ENCODE results near the gene MED13L. TPM values are rescaled to one million over a fixed set of nuclear protein-coding genes. Genes with fewer than 3 reads are reported as not detected.

The MED13L gene
- total and polyA plus RNA-seq, 2 of the 4 experiments (the other 2 are of a cell fraction), result 17.9 to 49.1 TPM

DNA sequence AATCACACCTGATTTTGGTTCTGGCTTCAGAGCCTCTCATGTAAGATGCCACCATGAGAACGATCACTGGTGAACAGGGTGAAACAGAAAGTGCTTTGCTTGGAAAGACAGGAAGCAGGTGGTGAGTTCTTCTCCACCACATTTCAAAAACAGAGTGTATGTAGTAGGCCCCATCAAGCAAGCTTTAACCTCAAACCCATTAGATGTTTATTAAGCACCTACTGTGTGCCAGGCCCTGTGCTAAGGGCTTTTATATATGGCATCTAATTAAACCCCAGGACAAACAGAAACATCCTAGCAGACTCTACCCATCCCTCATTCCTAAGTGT is 47.8 kb upstream of the MED13L start:
- Histone ChIP-seq H2AFZ (replicated peaks; ENCODE audit: low read length, poor library complexity) (no peak overlapping the region), H3K27me3 (ENCODE audit: control insufficient read depth, insufficient read depth, low read length) (no peaks in the 10 kb centered on the region), H3K9ac (ENCODE audit: low read depth, low read length) (no peak overlapping the region), H4K8ac (ENCODE audit: low read depth in 2 of 2, low read length in 2 of 2) (no peak overlapping the region), H3K4me3 (ENCODE audit: insufficient read depth, low read depth, low read length) (no peak overlapping the region), H3K27ac (ENCODE audit: insufficient read depth, low read length) (no peak overlapping the region), H3K36me3 (ENCODE audit: control insufficient read depth, insufficient read depth, low read length) (no peaks in the 10 kb centered on the region), H2BK120ac (ENCODE audit: low read depth, low read length) (no peak overlapping the region), H3K14ac (replicated peaks; ENCODE audit: low read depth, low read length) (no peak overlapping the region), H3K9me3 (ENCODE audit: control insufficient read depth, insufficient read depth, low read length) (no peaks in the 10 kb centered on the region), H4K91ac (ENCODE audit: insufficient read depth, low read depth, low read length) (no peak overlapping the region), H3K23ac (ENCODE audit: low read depth, low read length) (no peak overlapping the region), H3K4me2 (ENCODE audit: low read depth, low read length) (no peak overlapping the region), H2BK20ac (ENCODE audit: low read depth, low read length) (no peak overlapping the region), H2AK9ac (replicated peaks; ENCODE audit: low read depth, low read length, poor library complexity) (no peak overlapping the region), H2BK5ac (ENCODE audit: low read depth, low read length, poor library complexity, severe bottlenecking) (no peak overlapping the region), H2BK15ac (ENCODE audit: low read depth, low read length) (no peak overlapping the region), H3K18ac (ENCODE audit: low read depth, low read length) (no peak overlapping the region), H3K4ac (ENCODE audit: low read depth, low read length) (no peak overlapping the region), H3K56ac (ENCODE audit: extremely low read depth, insufficient read depth, low read length) (no peak overlapping the region), H4K20me1 (ENCODE audit: insufficient read depth, low read length) (no peaks in the 10 kb centered on the region), H3K9me1 (ENCODE audit: insufficient read depth, low read length) (peaks cover 3% of the 10 kb centered on the region; the same call in 1 of the 2 replicates), H2AK5ac (ENCODE audit: low read depth, low read length) (no peak overlapping the region), H3K4me1 (ENCODE audit: control insufficient read depth, insufficient read depth, low read length) (peaks cover 4% of the 10 kb centered on the region), H4K5ac (ENCODE audit: low read depth, low read length) (no peak overlapping the region), H3K79me1 (ENCODE audit: low read depth in 1 of 2, low read length in 2 of 2) (no peaks in the 10 kb centered on the region)
- no peak for ATAC-seq (ENCODE audit: low read depth)
- ChIA-PET CTCF (no interaction called here), POLR2A (ENCODE audit: unreplicated experiment) (no interaction called here)
- dilution Hi-C loops (cut with HindIII; ENCODE audit: low sequenced_read_pairs, unreplicated experiment), result no loop called here
- BruUV-seq (replicated peaks), result no TSS peak
- no peak for DNase-seq
- in situ Hi-C loops (cut with MboI; ENCODE audit: low sequenced_read_pairs), result no loop called here
- intact Hi-C loops (cut with micrococcal nuclease), result no loop called here
- TF ChIP-seq RFX5 (IDR thresholded peaks at IDR 0.05; ENCODE audit: low read depth, low read length) (no peak), BHLHE40 (IDR thresholded peaks at IDR 0.05; ENCODE audit: low read depth, low read length) (no peak), MAZ (IDR thresholded peaks at IDR 0.05; ENCODE audit: borderline replicate concordance, low read depth, low read length) (no peak), POLR2A (IDR thresholded peaks at IDR 0.05; ENCODE audit: low read depth, low read length) (no peak), NFE2L2 (IDR thresholded peaks at IDR 0.05; ENCODE audit: low read depth, low read length) (no peak), FOS (IDR thresholded peaks at IDR 0.05; ENCODE audit: low read depth, low read length) (no peak)
- TF ChIP-seq, protein P1, sequence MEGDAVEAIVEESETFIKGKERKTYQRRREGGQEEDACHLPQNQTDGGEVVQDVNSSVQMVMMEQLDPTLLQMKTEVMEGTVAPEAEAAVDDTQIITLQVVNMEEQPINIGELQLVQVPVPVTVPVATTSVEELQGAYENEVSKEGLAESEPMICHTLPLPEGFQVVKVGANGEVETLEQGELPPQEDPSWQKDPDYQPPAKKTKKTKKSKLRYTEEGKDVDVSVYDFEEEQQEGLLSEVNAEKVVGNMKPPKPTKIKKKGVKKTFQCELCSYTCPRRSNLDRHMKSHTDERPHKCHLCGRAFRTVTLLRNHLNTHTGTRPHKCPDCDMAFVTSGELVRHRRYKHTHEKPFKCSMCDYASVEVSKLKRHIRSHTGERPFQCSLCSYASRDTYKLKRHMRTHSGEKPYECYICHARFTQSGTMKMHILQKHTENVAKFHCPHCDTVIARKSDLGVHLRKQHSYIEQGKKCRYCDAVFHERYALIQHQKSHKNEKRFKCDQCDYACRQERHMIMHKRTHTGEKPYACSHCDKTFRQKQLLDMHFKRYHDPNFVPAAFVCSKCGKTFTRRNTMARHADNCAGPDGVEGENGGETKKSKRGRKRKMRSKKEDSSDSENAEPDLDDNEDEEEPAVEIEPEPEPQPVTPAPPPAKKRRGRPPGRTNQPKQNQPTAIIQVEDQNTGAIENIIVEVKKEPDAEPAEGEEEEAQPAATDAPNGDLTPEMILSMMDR (conservative IDR thresholded peaks at IDR 0.05; ENCODE audit: low read depth, low read length), result no peak
- TF ChIP-seq, protein P2, sequence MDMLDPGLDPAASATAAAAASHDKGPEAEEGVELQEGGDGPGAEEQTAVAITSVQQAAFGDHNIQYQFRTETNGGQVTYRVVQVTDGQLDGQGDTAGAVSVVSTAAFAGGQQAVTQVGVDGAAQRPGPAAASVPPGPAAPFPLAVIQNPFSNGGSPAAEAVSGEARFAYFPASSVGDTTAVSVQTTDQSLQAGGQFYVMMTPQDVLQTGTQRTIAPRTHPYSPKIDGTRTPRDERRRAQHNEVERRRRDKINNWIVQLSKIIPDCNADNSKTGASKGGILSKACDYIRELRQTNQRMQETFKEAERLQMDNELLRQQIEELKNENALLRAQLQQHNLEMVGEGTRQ (IDR thresholded peaks at IDR 0.05; ENCODE audit: low read depth, low read length), result no peak
- TF ChIP-seq, protein P3, sequence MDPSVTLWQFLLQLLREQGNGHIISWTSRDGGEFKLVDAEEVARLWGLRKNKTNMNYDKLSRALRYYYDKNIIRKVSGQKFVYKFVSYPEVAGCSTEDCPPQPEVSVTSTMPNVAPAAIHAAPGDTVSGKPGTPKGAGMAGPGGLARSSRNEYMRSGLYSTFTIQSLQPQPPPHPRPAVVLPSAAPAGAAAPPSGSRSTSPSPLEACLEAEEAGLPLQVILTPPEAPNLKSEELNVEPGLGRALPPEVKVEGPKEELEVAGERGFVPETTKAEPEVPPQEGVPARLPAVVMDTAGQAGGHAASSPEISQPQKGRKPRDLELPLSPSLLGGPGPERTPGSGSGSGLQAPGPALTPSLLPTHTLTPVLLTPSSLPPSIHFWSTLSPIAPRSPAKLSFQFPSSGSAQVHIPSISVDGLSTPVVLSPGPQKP (IDR thresholded peaks at IDR 0.05; ENCODE audit: borderline replicate concordance, low read depth, low read length), result no peak
- WGBS, 2 experiments (ENCODE audit: extremely low coverage in 2 of 2, insufficient read length in 1 of 2), result no CpG with 5 or more reads among the region's 1 CpG
